A549 (cell line): ENCODE data around the gene BMS1. TPM values are rescaled to one million over a fixed set of nuclear protein-coding genes. Genes with fewer than 3 reads are reported as not detected.

ENCODE experiments used
- ATAC-seq, 2 experiments: fragments of 200-7000 bp in 1 of 2; fragments of >200 bp in 1 of 2; cut with Nextera tagmentation in 1 of 2; cut with Tn5 transposase in 1 of 2; 3 replicates each; pipeline versions ENCODE4 v1.8.0 to v1.9.1; 2018 to 2020; ENCODE audit warnings: mild to moderate bottlenecking in 1 of 2, moderate library complexity in 1 of 2
- CTCF ChIA-PET: fragments of 300-600 bp; sonication (Branson Sonifier 250); formaldehyde crosslinking; extraction: SDS; loops from one replicate; lab custom pipeline; 2021; ENCODE audit warnings: antibody characterized with exemption, inconsistent platforms; lab: Yijun Ruan, JAX
- POLR2A ChIA-PET: fragments of 350-600 bp; formaldehyde crosslinking; extraction: SDS; loops from one replicate; lab custom pipeline; 2021; ENCODE audit warnings: antibody characterized with exemption, inconsistent platforms; lab: Yijun Ruan, JAX
- DNase-seq, 2 experiments: peaks; one replicate each; pipeline versions ENCODE4 v3.0.0 to v3.0.0-alpha.2; 2011 to 2016; ENCODE audit warnings: low read depth in 1 of 2, low spot score in 1 of 2
- FAIRE-seq: peaks from 2 replicates; lab custom pipeline; 2011; peaks lifted over from hg19 to GRCh38; lab: Jason Lieb, UNC
- H3K27ac ChIP-seq, 2 experiments: fragments of >200 bp; sonication (Bioruptor Twin); formaldehyde crosslinking; 3 replicates each; pipeline ENCODE4 v1.5.1; 2016 to 2017
- H3K4me1 ChIP-seq: fragments of >200 bp; sonication (Bioruptor Twin); formaldehyde crosslinking; 3 replicates; pipeline ENCODE4 v1.6.1; 2016
- H3K4me2 ChIP-seq: fragments of >200 bp; sonication (Bioruptor Twin); formaldehyde crosslinking; 3 replicates; pipeline ENCODE4 v1.6.1; 2016
- H3K4me3 ChIP-seq: fragments of >200 bp; sonication (Bioruptor Twin); formaldehyde crosslinking; 3 replicates; pipeline ENCODE4 v1.5.1; 2016
- H3K9me3 ChIP-seq: fragments of >200 bp; sonication (Bioruptor Twin); formaldehyde crosslinking; 3 replicates; pipeline ENCODE4 v1.6.1; 2016
- BCL3 ChIP-seq: fragments of >200 bp; sonication (Bioruptor Twin); formaldehyde crosslinking; IDR thresholded peaks from 3 replicates; pipeline ENCODE4 v1.6.1; 2016
- BHLHE40 ChIP-seq: IDR thresholded peaks from 2 replicates; pipeline ENCODE4 v1.6.1; 2012; ENCODE audit warnings: low read depth, low read length, inconsistent platforms
- CBX2 ChIP-seq: fragments of 200-600 bp; sonication (generic); IDR thresholded peaks from 2 replicates; pipeline ENCODE4 v1.6.1; 2016; ENCODE audit warnings: low read depth, mild to moderate bottlenecking, borderline replicate concordance
- CBX8 ChIP-seq: fragments of 200-600 bp; sonication (generic); IDR thresholded peaks from 2 replicates; pipeline ENCODE4 v1.6.1; 2016
- EHF ChIP-seq: fragments of 250-450 bp; sonication (Bioruptor Pico); IDR thresholded peaks from 2 replicates; pipeline ENCODE4 v1.5.0; 2020; ENCODE audit warnings: mild to moderate bottlenecking
- EP300 ChIP-seq, 2 experiments: fragments of >200 bp; sonication (Bioruptor Twin); formaldehyde crosslinking; IDR thresholded peaks; 2 replicates in 1 of 2; 3 replicates in 1 of 2; pipeline ENCODE4 v1.6.1; 2016 to 2017
- FOXS1 ChIP-seq: fragments of 250-450 bp; sonication (Bioruptor Pico); IDR thresholded peaks from 2 replicates; pipeline ENCODE4 v1.5.0; 2020; ENCODE audit warnings: mild to moderate bottlenecking, moderate library complexity
- HEYL ChIP-seq: fragments of 250-450 bp; sonication (Bioruptor Pico); IDR thresholded peaks from 2 replicates; pipeline ENCODE4 v1.8.0; 2021; ENCODE audit warnings: mild to moderate bottlenecking, moderate library complexity
- HOXB5 ChIP-seq: fragments of 250-450 bp; sonication (Bioruptor Pico); IDR thresholded peaks from 2 replicates; pipeline ENCODE4 v1.5.0; 2020; ENCODE audit warnings: mild to moderate bottlenecking, moderate library complexity
- JUNB ChIP-seq: fragments of >200 bp; sonication (Bioruptor Twin); formaldehyde crosslinking; IDR thresholded peaks from 2 replicates; pipeline ENCODE4 v1.6.1; 2016
- MAFK ChIP-seq: fragments of 450-650 bp; IDR thresholded peaks from 2 replicates; pipeline ENCODE4 v1.6.1; 2014; ENCODE audit not compliant: partially characterized antibody
- MYC ChIP-seq: IDR thresholded peaks from 2 replicates; pipeline ENCODE4 v1.6.1; 2012; ENCODE audit warnings: mild to moderate bottlenecking, inconsistent platforms, low read length, improper control_type of control experiment, borderline replicate concordance
- NFE2L2 ChIP-seq: fragments of 150-350 bp; conservative IDR thresholded peaks from 2 replicates; pipeline ENCODE4 v1.6.1; 2014; ENCODE audit warnings: low read length
- PBX3 ChIP-seq: IDR thresholded peaks from 2 replicates; pipeline ENCODE4 v1.6.1; 2012
- POLR2AphosphoS2 ChIP-seq: conservative IDR thresholded peaks from 2 replicates; pipeline ENCODE4 v1.6.1; 2012; ENCODE audit warnings: low read length, improper control_type of control experiment, inconsistent platforms
- RNF2 ChIP-seq: fragments of 200-600 bp; sonication (generic); IDR thresholded peaks from 2 replicates; pipeline ENCODE4 v1.6.1; 2016; ENCODE audit warnings: low read depth, mild to moderate bottlenecking, antibody characterized with exemption, moderate library complexity, borderline replicate concordance
- SREBF2 ChIP-seq: fragments of 450-650 bp; IDR thresholded peaks from 2 replicates; pipeline ENCODE4 v1.6.1; 2014; ENCODE audit warnings: mild to moderate bottlenecking, moderate library complexity
- TP53 ChIP-seq: fragments of 250-450 bp; sonication (Bioruptor Pico); IDR thresholded peaks from 2 replicates; pipeline ENCODE4 v1.5.0; 2021; ENCODE audit warnings: mild to moderate bottlenecking, moderate library complexity
- ZC3H11A ChIP-seq: fragments of 450-650 bp; IDR thresholded peaks from 2 replicates; pipeline ENCODE4 v1.6.1; 2014; ENCODE audit warnings: antibody characterized with exemption, mild to moderate bottlenecking
- ZSCAN20 ChIP-seq: fragments of 250-450 bp; sonication (Bioruptor Pico); IDR thresholded peaks from 2 replicates; pipeline ENCODE4 v1.8.0; 2022; ENCODE audit warnings: mild to moderate bottlenecking, moderate library complexity
- WGBS: methylation state at CpG from one replicate; pipeline ENCODE4 v1.1.6; 2017; ENCODE audit errors: missing lambda C conversion rate; 5-methylcytosine and 5-hydroxymethylcytosine counted together
- polyA plus RNA-seq, 4 experiments: library from polyadenylated mRNA; depleted of rRNA in 3 of 4; stranded (reverse); fragments of >200 nt; fragmentation: RNase III in 1 of 4; extraction: RNeasy Plus Mini Kit Qiagen cat#74134 plus additional on column Dnase treatment in 1 of 4; gene quantifications; 2 replicates in 3 of 4; 3 replicates in 1 of 4; pipeline ENCODE4 v1.2.3, GENCODE V29; 2011 to 2017

BMS1 gene
- polyA plus RNA-seq, 2 of the 4 experiments (the other 2 are of a cell fraction), result 14.4 to 21.2 TPM

- Histone ChIP-seq H3K4me1 (0 out of 3 replicates have a peak, but pooled peaks cover 15% of the 10 kb centered on the region), H3K27ac (no peak overlapping the region), H3K4me2 (no peak overlapping the region), H3K9me3 (0 out of 3 replicates have a peak, but pooled peaks cover 4% of the 10 kb centered on the region), H3K4me3 (no peak overlapping the region)
- ATAC-seq, result no peak
- ChIA-PET CTCF (interaction anchor here (1.0 to 6.1 kb wide), 2 partner anchors 14 to 33 kb away, joined by 3 to 56 read pairs; no protein-coding TSS in a partner anchor), POLR2A (interaction anchor here (2.9 kb wide), 1 partner anchor 27 kb away, joined by 38 read pairs; the partner anchor contains the start of gene BMS1)
- DNase-seq, result no peak
- TF ChIP-seq BCL3, result no peak
- TF ChIP-seq CBX2, result no peak
- no peak for TF ChIP-seq EP300 (IDR thresholded peaks at IDR 0.05)
- no peak for TF ChIP-seq CBX8
- no peak for TF ChIP-seq TP53 (CRISPR knock-in tag)
- TF ChIP-seq ZSCAN20 (CRISPR knock-in tag), result no peak
- no peak for TF ChIP-seq FOXS1 (CRISPR knock-in tag)
- no peak for TF ChIP-seq PBX3
- no peak for TF ChIP-seq POLR2AphosphoS2
- no peak for TF ChIP-seq ZC3H11A
- TF ChIP-seq JUNB, result no peak
- no peak for TF ChIP-seq MYC
- TF ChIP-seq EHF, result no peak
- TF ChIP-seq NFE2L2, result no peak
- TF ChIP-seq MAFK, result no peak
- TF ChIP-seq BHLHE40, result no peak
- WGBS, result 65% methylated on average over 6 of the region's 10 CpGs
- no peak for FAIRE-seq
These were observed 27.0 kb upstream of the BMS1 start for GRCh38 chr10:42755556-42756093.

- Histone ChIP-seq H3K4me3 (no peak overlapping the region), H3K4me1 (no peaks in the 10 kb centered on the region; the same call in 2 of the 3 replicates), H3K9me3 (no peaks in the 10 kb centered on the region), H3K27ac (no peak overlapping the region), H3K4me2 (no peak overlapping the region)
- WGBS, result 70% methylated on average over 20 of the region's 20 CpGs
- ChIA-PET CTCF (interaction anchor here (10.5 kb wide), 1 partner anchor 13 kb away, joined by 56 read pairs; no protein-coding TSS in a partner anchor), POLR2A (no interaction called here)
- ATAC-seq (no peak), FAIRE-seq (no peak), DNase-seq (no peak)
- TF ChIP-seq MAFK, result no peak
- TF ChIP-seq HEYL (CRISPR knock-in tag), result no peak
- no peak for TF ChIP-seq HOXB5 (CRISPR knock-in tag)
These were observed 14.7 kb upstream of the BMS1 start for GRCh38 chr10:42767906-42768305.

GRCh38 chr10:42768581-42769152 is 13.9 kb upstream of the BMS1 start:
- no peaks in the 10 kb centered on the region for H3K9me3 ChIP-seq
- no peaks in the 10 kb centered on the region; the same call in 2 of the 3 replicates for H3K4me1 ChIP-seq
- no peak for TF ChIP-seq RNF2
- TF ChIP-seq SREBF2, result no peak
- TF ChIP-seq ZC3H11A, result no peak
- no peak for TF ChIP-seq CBX8
- FAIRE-seq, result no peak
- ChIA-PET POLR2A (no interaction called here), CTCF (interaction anchor here (0.7 to 10.5 kb wide), 2 partner anchors 11 to 14 kb away, joined by 4 to 56 read pairs; no protein-coding TSS in a partner anchor)
- H3K27ac ChIP-seq, result no peak overlapping the region
- 81% methylated on average over 18 of the region's 18 CpGs for WGBS
- no peak for DNase-seq
- no peak overlapping the region for H3K4me2 ChIP-seq
- H3K4me3 ChIP-seq, result no peak overlapping the region
- ATAC-seq, result no peak
